Left kidney (tissue), 8 donors: ENCODE results near the gene C16orf90. TPM values are rescaled to one million over a fixed set of nuclear protein-coding genes. Genes with fewer than 3 reads are reported as not detected.

Source experiments
- DNase-seq: peaks from one replicate; pipeline ENCODE4 v3.0.0-alpha.2; 2013
- long read RNA-seq, 8 donors: transcript quantifications; one replicate each; lab custom pipeline, GENCODE V29; 2026
- polyA plus RNA-seq: library from polyadenylated mRNA; unstranded; fragments of 120-200 nt; gene quantifications from one replicate; pipeline ENCODE4 v1.2.1, GENCODE V29; 2013; ENCODE audit not compliant: insufficient read length

C16orf90 gene, protein sequence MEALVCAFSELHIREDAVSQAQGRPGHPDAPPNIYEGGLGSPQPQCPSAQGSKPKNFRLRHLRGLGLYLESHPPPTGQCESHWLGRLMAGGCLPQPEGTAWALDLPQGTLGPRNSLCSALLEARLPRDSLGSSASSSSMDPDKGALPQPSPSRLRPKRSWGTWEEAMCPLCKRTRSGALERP
- not detected for polyA plus RNA-seq
- long read RNA-seq, donor 1: 0 reads
- long read RNA-seq, donor 2: 0 reads
- long read RNA-seq, donor 3: 0 reads
- long read RNA-seq, donor 4: 0 reads
- long read RNA-seq, donor 5: 0 reads
- long read RNA-seq, donor 6: 0 reads
- long read RNA-seq, donor 7, partial matches to known transcripts: 6 of 46 reads
- long read RNA-seq, donor 7, other reads (novel, unspliced or antisense): 40 of 46 reads
- long read RNA-seq, donor 8: 0 reads

DNA sequence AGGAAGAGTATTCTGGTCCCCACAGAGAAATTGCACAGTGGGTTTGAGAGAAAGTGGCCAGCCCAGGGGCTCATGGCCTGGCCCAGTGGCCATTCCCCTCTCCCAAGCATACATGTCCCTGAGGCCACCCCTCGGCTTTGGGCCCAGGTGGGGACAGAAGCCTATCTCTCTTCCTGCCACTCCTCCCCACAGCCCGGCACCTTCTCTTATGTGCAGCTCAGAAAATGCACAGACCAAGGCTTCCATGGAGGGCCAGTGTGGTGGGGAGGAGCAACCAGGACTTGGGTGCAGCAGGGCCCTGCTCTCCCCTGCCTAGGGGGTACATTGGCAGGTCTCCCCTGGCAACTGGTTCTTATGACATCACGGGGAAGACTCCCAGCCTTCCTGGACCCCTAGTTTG, at the start of gene C16orf90:
C16orf90 (minus strand) TSS at position 314 of the 400 bp plus-strand sequence; CDS start at position 246, 68 bp downstream.
- DNase-seq: no peak

DNA sequence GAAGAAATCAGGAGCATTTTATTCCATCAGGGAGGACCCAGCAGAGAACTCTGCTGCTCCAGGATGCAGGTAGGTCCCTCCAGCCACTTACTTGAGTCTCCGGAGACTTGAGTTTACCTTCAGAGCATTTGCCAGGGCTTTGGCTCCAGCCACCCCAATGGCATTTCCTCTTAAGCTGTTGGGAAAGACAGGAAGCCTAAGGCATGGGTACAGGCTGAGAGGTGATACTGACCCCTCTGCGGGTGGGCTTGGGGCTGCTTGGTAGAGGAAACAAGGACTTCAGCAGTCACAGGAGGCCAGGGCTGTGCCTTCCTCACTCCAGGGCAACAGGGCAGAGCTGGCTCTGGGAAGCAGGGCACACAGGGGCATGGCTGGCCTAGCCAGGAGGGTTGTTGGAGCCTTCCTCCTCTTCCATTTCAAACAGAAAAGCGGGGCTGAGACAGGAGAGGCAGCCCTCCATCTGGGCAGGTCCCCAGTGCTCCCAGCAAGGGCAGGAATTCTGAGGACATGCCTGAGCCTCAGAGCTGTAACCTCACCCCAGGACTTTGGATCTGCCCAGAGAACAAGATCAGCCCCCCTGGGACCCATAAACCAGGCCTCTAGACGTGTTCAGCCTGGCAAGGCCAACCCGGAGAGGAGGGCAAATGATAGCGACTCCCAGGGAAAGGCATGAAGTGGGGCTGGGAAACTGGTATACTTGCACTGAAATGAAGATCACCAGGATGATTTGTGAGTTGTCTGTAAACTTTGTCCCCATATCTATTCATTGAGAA, 47.5 kb upstream of the C16orf90 start:
- no peak for DNase-seq

DNA sequence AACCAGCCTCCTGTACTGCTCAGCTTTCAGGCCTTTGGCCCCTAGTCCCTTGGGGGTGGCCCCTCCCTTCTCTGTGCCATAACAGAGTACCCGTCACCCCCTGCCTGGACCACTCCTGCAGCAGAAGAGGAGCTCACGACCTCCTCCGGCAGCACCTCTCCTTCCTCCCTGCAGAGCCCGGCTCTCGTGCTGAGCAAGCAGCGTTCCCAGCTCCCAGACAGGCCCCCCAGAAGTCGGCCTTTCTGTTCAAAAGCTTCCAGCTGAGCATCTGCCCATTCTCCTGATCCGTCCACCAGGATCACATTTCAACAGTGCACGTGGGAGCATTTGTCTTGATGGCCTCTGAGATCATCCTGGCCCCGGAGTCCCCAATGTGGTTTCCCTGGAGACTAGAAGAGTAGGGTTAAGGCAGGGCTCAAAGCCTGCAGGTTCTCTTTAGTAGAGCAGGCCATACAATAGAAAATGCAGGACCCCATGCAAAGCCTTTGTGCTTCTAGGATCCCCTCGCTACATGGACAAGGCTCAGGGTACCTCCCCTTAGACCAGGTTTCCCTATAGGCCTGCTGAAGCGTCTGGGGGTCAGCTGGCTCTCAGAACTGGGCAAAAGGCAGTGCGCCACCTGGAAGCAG, 46.4 kb upstream of the C16orf90 start:
- no peak for DNase-seq

DNA sequence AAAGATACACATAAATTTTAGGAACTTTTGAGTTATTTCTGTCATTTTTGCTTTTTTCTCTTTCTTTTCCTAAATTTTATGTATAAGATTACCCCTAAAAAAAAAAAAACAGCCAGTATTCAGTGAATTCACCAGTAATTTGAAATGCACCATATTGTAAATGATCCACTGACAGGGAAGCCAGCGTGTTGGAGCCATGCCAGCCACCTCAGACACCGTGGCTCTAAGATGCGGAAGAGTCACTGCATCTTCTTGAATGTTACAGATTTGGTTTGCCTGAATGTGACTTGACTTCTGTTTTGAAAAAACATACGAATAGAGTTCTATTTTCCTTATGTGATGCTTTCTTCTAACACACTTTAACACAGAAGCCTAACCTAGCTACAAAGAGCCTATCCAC, 42.9 kb upstream of the C16orf90 start:
- DNase-seq: no peak

DNA sequence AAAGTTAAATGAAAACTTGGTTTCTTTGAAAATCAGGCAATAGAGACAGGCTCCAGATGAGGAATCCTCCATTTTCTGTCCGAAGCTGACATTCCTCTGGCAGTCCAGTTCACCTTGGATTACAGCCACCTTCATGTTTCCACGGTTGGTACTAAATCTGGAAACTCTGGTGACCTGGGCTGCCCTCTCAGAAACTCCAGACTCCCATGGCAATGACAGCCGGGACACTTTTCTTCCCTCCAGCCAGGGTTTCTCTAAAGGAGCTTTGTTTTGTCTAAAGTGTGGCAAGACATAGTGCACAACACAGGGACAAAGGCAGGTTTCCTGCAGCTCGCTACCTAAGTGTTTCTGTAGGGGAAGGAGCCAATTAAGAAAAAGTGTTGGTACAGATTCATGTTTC, 41.6 kb upstream of the C16orf90 start:
- no peak for DNase-seq

DNA sequence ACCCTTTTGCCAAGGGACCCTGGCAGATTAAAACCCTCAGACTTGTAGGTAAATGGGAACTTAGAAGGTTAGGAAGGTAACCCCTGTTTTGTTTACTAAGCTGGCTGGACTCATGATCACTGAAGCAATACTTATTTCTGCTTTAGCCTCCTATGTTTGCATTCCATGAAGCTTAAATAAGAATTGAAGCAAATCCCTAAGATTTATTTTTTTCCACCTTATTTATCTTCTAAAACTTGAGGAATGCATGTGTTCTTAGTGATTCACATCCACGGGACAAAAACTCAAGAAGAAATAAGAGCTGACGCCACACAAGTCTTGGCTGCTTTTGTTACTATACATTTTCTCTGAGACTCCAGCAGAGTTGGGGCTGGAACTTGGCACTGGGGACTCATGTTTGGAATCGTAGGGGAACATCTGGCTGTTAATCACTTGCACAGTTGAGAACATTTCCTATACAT, 41.0 kb upstream of the C16orf90 start:
- DNase-seq: no peak

DNA sequence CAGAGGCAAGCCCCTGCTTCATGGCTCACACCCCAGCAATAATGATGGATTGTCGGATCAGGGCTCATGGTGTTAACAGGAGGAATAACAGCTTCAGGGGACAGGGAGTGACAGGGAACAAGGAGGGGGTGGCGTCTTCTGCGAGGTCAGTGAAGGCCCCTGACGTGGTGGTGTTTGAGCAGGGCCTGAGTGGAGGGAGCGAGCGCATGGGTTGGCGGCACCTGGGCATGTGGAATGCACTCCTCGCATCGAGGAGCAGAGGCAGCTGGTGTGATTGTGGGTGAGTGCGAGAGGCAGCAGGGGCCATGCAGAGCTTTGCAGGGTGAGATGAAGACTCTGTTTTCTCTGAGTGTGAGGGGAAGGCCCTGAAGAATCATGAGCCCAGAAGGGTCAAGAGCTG, 38.8 kb upstream of the C16orf90 start:
- no peak for DNase-seq

DNA sequence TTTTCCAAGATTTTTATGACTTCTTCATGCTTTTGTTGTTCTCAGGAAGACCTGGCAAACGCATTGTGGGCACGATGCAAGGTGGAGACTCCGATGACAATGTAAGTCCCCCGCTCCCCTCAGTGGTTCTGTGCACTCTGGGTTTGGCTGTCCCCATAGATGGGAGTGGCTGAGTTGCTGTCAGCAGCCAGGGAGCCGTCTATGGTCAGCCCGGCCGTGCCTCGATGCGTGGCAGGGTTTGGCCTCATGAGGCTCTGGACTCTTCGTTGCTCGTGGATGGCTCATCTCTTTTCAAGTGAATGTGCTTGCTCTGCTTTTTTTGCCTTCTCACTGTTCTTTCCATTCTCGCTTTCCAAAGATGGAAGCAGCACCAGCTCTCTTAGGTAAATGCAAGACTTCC, 37.5 kb upstream of the C16orf90 start:
- no peak for DNase-seq

DNA sequence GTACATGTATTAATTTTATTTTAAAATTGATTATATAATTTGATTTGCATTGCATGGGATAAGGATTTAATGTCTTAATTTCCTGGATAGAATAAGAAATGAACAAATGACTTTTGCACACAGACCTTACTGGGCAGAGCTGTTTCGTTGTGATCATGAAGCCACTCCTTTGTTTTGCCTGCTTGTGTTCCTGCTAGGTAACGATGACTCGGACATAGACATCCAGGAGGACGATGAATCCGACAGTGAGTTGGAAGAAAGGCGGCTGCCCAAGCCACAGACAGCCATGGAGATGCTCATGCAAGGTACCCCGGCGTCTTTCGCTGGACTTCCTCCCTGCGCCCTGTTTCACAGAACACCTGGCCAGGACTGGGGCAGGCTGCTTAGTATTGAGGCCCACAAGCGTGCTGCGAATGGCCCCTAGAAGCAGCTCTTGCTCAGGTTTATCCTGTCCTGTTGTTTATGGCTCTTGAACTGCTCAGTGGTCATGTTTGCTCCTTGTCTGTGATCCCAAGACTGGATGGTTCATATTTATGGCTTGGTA, 35.2 kb upstream of the C16orf90 start:
- no peak for DNase-seq

DNA sequence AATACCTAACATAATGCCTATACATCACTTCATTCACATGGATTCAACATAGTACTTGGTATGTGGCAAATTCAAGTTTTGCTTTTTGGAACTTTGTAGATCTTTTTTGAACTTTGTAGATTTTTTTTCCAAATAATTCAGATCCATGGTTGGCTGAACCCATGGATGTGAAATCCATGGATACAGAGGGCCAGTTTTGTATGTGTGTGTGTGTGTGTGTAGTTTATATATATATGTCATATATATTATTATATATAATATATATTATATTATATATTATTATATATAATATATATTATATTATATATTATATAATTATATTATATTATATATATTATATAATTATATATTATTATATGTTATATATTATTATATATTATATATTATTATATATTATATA, 33.9 kb upstream of the C16orf90 start:
- DNase-seq: no peak

DNA sequence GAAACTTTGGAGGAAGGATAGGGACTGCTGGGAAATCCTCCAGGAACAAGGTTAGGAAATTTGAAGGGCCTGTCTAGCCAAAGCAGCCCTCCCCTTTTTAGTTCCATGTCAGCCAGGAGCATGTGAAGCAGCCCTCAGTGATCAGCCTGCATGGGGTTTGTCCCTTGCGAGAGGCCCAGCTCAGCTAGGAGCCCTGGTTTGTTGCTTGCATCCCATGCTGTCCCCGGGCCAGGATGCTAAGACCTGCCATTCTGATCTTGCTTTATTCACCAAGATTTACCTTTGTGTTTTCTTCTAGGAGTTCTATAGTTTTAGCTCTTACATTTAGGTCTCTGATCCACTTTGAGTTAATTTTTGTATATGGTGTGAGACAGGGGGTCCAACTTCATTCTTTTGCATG, 33.1 kb upstream of the C16orf90 start:
- DNase-seq: no peak

DNA sequence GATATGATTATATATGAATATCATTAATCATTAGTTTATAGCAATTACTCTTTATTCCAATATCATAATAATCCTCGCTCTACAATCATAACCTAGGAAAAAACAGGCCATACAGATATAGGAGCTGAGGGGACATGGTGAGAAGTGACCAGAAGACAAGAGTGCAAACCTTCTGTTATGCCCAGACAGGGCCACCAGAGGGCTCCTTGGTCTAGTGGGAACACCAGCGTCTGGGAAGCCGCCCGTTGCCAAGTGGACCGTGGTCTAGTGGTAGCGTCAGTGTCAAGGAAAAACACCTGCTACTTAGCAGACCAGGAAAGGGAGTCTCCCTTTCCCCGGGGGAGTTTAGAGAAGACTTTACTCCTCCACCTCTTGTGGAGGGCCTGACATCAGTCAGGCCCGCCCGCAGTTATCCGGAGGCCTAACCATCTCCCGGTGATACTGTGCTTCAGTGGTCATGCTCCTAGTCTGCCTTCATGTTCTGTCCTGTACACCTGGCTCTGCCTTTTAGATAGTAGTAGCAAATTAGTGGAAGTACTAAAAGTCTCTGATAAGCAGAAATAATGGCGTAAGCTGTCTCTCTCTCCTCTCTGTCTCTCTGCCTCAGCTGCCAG, 32.0 kb upstream of the C16orf90 start:
- peak; percentile 32 for DNase-seq

DNA sequence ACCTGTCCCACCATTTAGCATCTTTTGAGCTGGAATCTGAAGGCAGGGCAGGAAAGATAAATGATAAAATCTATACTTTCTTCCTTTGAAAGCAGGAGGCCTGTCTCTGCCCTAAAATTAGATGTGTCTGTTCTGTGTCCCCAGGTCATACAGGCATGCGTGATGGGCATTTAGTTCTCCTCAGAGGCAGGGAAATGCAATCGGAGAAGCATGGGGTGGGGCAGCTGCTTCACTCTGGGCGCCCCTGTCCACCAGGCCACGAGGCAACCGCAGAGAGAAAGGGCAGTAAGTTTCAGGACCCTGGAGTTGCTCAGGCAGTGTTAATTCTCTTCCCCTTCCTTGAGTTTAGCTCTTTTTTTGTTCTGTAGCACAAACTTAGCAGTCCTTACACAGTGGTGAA, 30.7 kb upstream of the C16orf90 start:
- no peak for DNase-seq

DNA sequence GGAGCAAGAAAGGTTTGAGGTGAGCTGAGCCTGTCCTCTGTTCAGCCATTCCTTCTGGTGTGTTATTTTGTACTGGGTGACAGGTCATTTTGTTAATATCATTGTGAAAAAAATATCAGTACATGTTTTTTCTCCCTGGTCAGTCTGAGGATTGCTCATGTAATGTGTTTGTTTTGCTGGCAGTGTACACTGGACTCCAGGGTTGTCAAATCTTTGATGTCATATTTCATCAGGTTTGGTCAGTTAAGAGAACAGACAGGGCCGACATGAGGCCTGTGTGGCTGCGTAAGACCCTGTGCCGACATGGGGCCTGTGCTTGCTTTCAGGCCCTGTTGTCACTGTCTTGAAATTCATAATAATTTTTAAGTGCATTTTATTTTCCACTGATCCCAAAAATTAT, 28.0 kb upstream of the C16orf90 start:
- DNase-seq: no peak

DNA sequence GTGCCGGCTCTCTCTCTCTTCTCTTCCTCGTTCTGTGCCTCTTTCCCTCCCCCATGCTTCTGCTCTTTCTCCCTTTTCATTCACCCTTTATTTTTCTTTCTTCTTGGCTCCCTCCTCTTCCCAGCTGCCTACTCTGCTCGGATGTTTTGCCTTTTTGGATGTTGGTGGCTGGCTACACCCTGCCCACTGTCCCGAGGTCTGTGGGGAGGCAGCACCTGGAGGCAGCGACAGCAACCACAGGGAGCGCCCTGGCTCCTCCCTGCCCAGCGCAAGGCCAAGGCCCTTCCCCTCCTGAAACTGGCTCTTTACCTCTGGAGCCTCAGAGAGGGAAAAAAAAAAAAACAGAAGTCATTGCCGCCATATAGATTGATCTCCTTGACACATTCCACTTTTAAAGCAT, 25.6 kb upstream of the C16orf90 start:
- DNase-seq: no peak

DNA sequence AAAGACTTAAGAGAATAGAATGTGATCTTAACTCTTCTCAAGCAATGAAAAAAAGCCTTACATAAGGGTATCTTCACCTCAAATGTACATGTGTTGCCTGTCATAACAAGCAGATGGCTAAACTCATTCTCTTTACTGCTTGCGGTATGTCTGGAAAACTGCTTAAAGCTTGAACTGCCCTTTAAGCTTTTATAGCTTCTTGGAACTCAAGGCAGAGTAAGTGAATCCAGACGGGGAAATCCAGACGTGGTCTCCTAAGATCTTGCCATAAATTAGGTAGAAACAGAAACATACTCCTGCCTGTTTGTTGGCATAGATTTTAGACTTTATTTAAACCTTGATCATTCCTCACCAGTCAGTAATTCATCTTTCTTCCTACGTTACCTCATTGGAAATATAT, 25.1 kb upstream of the C16orf90 start:
- DNase-seq: peak; percentile 73

DNA sequence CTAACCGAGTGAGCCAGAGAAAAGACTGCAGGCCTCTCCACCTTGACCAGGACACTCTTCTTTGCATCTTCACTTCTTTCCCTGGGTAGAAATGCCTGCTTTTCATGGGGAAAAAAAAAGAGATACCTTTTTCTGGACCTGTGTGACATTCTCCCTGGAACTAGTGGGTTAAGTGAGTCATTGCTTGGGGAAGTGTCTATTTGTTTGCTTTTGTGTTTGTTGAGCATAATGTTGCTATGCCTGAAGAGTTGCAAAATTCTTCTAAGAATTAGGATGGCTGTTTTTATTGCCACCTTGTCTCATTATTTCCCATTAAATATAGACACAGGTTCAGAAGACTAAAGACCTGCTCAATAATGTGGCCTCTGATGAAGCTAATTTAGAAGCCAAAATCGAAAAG, 24.3 kb upstream of the C16orf90 start:
- no peak for DNase-seq

DNA sequence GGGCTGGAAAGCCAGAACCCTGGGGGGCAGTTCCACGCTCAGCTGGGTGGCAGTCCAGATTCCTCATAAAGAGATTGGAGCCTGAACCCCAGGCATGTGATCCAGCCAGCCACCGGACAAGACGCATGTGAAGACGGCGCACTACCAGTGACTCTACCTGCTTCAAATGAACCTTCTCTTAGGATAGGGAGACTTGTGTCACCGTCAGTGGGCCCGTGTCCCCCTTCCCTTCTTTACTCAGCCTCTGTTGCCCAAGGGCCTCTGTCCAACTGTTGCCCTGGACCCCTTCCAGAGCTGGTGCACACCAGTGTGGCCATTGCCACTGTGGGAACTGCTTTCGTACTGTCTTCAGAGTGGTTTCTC, 23.7 kb upstream of the C16orf90 start:
- no peak for DNase-seq

DNA sequence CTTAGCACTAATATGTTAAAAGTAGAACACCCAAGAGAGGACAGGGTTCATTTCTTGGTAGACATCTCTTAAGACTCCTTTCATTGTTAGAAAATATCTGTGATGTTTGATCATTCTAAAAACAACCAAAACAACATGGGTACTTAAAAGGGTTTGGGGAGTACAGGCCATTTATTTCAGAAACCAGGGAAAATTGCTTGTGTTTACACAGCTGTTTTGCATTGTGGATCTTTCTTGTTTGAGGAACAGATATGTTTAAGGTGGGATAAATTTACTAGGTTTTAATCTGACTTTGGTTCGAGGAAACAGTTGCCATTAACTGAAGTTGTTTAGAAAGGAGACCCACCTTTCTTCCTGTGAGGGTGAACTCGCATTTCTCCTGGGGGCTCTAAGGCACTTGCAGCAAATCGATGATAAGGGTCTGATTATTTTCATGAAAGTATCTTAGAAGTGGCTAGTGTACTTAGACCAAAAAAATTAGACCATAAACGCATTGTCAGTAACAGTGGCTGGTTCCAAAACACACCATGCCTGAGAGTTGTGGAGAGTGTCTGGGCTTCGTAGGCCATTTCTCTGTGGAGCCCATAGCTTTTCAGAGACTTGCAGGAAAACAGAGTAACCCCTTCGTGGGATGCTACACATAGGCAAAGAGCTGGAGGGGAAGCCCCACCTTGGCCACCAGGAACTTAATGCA, 23.1 kb upstream of the C16orf90 start:
- no peak for DNase-seq

DNA sequence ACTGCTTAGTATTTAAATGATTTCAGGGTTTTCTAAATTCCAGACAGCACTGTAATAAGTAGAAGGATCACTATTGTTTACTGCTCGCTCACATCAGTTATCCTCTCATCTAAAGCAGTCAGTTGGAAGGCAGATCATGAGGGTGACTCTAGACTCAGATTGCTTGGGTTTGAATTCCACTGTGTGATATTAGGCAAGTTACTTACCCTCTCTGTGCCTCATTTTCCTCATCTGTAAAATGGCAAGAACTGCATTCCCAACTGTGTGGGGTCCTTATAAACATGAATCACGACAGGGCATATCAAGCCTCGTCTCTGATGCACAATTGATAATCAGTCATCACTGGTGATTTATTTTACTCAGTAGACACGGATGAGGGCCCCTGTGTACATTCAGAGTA, 20.6 kb upstream of the C16orf90 start:
- DNase-seq: no peak

DNA sequence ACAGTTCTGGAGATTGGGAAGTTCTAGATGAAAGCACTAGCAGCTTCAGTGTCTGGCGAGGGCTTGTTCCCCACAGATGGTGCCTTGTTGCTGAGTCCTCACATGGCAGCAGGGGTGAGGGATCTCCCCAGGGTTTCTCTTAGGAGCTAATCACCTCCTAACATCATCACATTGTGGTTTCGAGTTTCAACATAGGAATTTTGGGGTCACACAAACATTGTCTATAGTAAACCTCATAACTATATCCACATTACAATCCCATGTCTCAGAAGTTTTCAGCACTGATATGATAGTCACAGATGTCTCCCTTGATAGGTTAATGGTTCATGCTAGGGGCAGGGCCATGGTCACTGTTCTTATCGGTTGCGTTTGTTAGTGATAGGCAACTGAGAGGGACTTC, 19.3 kb upstream of the C16orf90 start:
- DNase-seq: no peak
